Urothelium cell line (cell line): ENCODE results near the gene CPLX3.

ENCODE experiments used
- DNase-seq: peaks from one replicate; pipeline ENCODE4 v3.0.0; 2011; ENCODE audit warnings: low spot score, mixed read lengths
- FAIRE-seq: peaks from 2 replicates; lab custom pipeline; 2011; peaks lifted over from hg19 to GRCh38; lab: Jason Lieb, UNC

CPLX3 gene

GRCh38 chr15:74801311-74801997 is 25.0 kb upstream of the CPLX3 start:
- DNase-seq (no peak), FAIRE-seq (no peak)

GRCh38 chr15:74802290-74802689 is 24.1 kb upstream of the CPLX3 start:
- no peak for DNase-seq
- no peak for FAIRE-seq

DNA sequence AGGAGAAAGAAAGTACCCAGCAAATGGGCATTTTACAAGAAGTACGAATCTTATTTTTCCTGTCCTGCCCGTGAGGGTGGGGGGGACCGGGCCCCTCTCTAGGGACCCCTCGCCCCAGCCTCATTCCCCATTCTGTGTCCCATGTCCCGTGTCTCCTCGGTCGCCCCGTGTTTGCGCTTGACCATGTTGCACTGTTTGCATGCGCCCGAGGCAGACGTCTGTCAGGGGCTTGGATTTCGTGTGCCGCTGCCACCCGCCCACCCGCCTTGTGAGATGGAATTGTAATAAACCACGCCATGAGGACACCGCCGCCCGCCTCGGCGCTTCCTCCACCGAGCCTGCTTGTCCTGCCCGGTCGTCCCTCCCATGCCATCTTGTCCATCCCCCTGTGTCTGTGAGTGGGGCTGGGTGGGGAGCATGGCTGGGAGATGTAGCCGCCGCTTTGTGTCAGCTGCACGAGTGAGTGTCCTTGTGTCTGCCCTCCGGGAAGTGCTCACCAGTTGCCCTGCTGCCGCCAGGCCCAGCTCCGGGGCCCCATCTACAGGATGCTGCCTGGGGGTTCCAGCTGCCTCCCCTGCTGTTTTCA is 23.5 kb upstream of the CPLX3 start:
- FAIRE-seq (no peak), DNase-seq (no peak)

DNA sequence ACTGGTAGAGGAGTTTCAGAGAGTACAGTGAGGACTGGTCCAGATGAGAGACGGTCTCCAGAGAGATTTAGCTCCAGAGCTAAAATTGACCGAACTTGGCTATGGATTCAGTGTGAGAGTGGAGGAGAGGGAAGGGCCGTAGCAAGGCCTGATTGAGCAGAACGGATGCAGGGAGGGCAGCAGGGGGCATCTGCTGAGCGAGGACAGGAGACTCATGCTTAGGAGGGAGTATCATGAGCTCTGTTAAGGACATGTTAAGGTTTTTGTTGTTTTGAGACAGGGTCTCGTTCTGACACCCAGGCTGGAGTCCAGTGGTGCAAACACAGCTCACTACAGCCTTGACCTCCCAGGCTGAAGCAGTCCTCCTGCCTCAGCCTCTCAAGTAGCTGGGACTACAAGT is 21.5 kb upstream of the CPLX3 start:
- FAIRE-seq, result no peak
- no peak for DNase-seq

DNA sequence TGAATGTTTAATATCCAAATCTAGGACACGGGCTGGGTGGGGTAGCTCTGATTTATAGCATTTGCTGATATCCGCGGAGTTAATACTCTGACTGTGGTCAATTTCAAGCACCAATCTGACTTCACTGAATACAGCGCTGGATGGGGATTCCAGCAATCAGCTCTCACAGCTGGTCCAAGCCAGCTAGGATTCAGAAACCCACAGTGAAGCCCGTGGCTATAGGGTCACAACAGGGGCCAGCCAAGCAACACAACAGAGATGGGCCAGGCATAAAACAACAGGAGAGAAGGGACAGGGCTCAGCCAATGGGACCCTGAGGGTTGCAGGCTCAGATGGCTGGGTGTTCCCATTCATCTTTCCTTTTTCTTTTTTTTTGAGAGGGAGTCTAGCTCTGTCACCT is 19.1 kb upstream of the CPLX3 start:
- no peak for FAIRE-seq
- DNase-seq, result no peak

- FAIRE-seq, result no peak
- no peak for DNase-seq
These were observed 18.2 kb upstream of the CPLX3 start for GRCh38 chr15:74808078-74808839.

- no peak for FAIRE-seq
- no peak for DNase-seq
These were observed 17.6 kb upstream of the CPLX3 start for GRCh38 chr15:74808840-74809229.

GRCh38 chr15:74809242-74809641 is 17.2 kb upstream of the CPLX3 start:
- DNase-seq (no peak), FAIRE-seq (no peak)

- FAIRE-seq (no peak), DNase-seq (no peak)
These were observed 16.5 kb upstream of the CPLX3 start for GRCh38 chr15:74809956-74810355.

DNA sequence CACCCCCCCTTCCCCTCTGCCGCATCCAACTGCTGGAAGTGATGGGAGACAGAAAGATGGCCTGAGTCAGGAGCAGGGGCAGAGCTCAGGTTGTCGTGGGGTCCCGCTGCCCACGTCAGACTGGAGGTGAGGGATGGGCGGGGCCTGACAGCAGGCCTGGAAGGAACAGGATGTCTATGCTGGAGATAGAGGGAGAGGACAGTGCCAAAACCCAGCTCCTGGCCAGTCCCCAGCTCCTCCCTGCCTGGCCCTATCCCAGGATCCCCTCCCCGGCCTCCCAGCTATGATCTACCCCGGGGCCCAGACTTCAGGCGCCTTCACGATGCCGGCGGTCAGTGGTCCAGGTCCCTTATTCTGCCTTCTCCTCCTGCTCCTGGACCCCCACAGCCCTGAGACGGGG is 13.9 kb upstream of the CPLX3 start, which contains the start of gene LMAN1L:
Gene LMAN1L (plus strand): TSS at position 303 of the 400 bp plus-strand sequence. CDS start 20 bp downstream, at position 323.
- no peak for DNase-seq
- no peak for FAIRE-seq

DNA sequence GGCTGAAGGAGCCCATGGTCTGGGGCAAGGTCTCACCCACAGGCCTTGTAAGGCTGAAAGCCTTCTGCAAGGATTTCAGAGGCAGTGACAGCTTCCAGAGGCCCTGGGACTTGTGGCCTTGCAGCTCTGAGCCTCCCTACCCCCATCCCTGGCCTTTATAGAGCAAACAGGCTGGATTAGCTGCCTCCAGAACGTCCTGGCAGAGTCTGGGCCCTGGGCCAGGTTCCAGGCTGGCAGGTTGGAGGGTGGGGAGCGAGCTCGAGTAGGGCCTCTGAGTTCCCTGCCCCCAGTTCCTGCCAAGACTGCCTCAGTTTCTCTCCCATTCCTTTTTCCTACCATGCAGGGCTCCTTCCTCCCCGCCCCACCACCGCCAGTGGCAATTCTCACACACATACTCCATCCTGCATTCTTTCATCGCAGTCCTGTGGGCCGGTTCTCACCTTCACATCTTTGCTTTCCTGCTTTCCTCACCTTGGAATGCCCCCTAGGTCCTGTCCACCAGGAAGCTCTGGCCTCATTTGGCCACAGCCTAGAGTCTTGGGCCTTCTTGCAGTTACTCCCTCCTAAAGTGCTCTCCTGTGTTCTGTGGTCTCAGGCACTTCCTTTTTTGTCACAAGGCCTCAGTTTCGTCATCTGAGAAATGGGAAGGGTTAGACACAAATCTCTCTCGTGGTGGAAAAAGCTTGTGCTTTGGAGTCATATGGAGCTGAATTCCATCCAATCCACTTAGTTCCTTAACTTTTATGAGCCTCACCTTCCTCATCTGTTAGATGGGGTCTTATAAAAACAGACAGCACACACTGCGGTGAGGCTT is 11.1 kb upstream of the CPLX3 start:
- no peak for FAIRE-seq
- DNase-seq, result no peak

DNA sequence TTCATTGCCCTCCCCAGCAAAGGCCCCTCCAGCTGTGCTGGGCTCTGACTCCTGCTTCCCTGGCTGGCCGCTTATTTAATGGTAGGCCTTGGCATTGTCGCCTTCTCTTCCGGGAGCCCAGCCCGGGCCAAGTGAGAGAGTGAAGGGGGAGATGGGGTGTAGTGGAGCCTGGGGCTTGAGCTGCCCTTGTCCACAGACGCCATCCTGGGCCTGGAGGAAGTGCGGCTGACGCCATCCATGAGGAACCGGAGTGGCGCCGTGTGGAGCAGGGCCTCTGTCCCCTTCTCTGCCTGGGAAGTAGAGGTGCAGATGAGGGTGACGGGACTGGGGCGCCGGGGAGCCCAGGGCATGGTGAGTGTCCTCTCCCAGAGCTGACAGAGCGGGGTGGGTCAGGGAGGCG is 10.5 kb upstream of the CPLX3 start:
- FAIRE-seq (no peak), DNase-seq (no peak)

GRCh38 chr15:74816624-74817369 is 9.6 kb upstream of the CPLX3 start:
- FAIRE-seq (no peak), DNase-seq (no peak)

DNA sequence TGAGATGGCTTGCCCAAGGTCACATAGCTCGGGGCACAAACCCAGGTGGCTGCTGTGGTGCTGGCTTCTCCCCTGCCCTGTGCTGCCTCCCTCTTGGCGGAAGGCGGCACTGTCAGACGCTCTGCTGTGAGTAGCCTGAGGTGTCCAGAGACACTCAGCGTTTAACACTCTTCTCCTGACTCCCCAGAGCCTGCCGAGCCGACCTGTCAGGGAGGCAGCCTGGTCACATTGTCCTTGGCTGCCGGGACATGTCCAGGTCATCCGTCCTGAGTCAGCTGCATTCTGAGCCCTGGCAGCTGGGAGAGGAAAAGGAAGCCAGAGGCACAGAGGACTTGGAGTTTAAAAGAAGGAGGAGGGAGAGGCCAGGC is 9.1 kb upstream of the CPLX3 start:
- FAIRE-seq (no peak), DNase-seq (no peak)

GRCh38 chr15:74820056-74820455 is 6.4 kb upstream of the CPLX3 start:
- DNase-seq (no peak), FAIRE-seq (no peak)

DNA sequence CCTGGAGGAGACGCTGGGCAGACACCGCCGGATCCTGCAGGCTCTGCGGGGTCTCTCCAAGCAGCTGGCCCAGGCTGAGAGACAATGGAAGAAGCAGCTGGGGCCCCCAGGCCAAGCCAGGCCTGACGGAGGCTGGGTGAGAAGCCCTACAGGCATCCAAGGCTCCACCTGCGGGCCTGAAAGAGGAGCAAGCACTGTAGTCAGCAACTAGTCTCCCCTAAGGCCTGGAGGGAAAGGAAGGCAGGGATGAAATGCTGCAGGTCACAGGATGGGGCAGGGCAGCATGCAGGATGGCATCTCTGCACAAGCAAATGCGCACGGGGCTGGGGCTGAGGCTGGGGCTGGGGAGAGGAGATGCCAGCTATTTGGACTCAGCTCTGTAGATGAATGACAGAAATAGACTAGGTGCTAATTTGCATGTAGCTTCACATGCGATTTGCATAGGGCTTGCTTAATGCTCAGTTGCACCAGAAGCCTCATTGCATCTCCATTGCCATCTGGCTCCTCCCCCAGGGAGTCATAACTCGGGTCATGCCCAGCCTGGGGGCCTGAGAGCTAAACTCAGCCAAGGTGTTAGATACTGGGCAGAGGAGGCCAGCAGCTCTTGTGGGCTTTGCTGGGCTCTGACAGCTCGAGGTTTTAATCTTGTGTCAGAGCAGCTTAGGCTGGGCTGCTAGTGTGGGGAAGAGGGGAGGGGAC is 5.2 kb upstream of the CPLX3 start:
- DNase-seq, result no peak
- no peak for FAIRE-seq

- DNase-seq, result no peak
- no peak for FAIRE-seq
These were observed 4.7 kb upstream of the CPLX3 start for GRCh38 chr15:74821790-74822158.

DNA sequence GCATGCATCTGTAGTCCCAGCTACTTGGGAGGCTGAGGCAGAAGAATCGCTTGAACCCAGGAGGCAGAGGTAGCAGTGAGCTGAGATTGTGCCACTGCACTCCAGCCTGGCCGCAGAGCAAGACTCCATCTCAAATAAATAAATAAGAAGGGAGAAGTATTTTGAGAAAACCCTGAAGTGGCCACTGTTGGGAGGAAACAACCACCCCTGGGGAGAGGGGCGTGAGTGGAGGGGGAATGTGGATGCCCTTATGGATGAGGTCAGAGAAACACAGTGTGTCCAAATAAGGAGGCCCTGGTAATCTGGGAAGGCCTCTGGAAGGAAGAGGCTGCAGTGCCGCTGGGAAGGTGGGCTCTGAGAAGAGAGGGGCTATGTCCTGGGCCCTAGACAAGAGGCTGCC is 4.2 kb upstream of the CPLX3 start:
- no peak for FAIRE-seq

GRCh38 chr15:74823324-74823723 is 3.1 kb upstream of the CPLX3 start:
- no peak for DNase-seq
- no peak for FAIRE-seq

More for the DNA sequence above, 4.2 kb upstream of the CPLX3 start:
- no peak for DNase-seq

GRCh38 chr15:74824976-74825375 is 1.5 kb upstream of the CPLX3 start:
- no peak for FAIRE-seq
- DNase-seq, result no peak
